ENCODE measurements around the gene LRRTM4. TPM values are rescaled to one million over a fixed set of nuclear protein-coding genes. Genes with fewer than 3 reads are reported as not detected.

The LRRTM4 gene
- total RNA-seq, 4 donors from 2014 or later: 0.09 to 1.1 (median 0.61) TPM

- Histone ChIP-seq H3K4me3 (no peak overlapping the region), H3K27me3 (no peaks in the 10 kb centered on the region), H3K36me3 (no peaks in the 10 kb centered on the region), H3K4me1 (no peaks in the 10 kb centered on the region), H3K9me3 (no peaks in the 10 kb centered on the region), H3K27ac (no peak overlapping the region)
- intact Hi-C loops (cut with DNase I; ENCODE audit: low total_unique reads): no loop called here
- no peak for TF ChIP-seq POLR2A (IDR thresholded peaks at IDR 0.05)
- no peak for TF ChIP-seq CTCF (IDR thresholded peaks at IDR 0.05 in 4 of 5, conservative IDR thresholded peaks at IDR 0.05 in 1 of 5)
- DNase-seq (no peak), ATAC-seq (no peak)
- in situ Hi-C loops (cut with MboI; ENCODE audit: low sequenced_read_pairs in 4 of 4): no loop called here
Measured at GRCh38 chr2:77469106-77469505, 53.1 kb downstream of the LRRTM4 start.

GRCh38 chr2:77459840-77460239, 62.3 kb downstream of the LRRTM4 start:
- intact Hi-C loops (cut with DNase I; ENCODE audit: low total_unique reads) (no loop called here), in situ Hi-C loops (cut with MboI; ENCODE audit: low sequenced_read_pairs in 4 of 4) (no loop called here)
- no peaks in the 10 kb centered on the region for H3K9me3 ChIP-seq
- no peak overlapping the region for H3K27ac ChIP-seq
- DNase-seq (no peak), ATAC-seq (no peak)
- no peaks in the 10 kb centered on the region for H3K27me3 ChIP-seq
- H3K4me3 ChIP-seq: no peak overlapping the region
- H3K36me3 ChIP-seq: no peaks in the 10 kb centered on the region
- no peaks in the 10 kb centered on the region for H3K4me1 ChIP-seq
- TF ChIP-seq CTCF (IDR thresholded peaks at IDR 0.05 in 4 of 5, conservative IDR thresholded peaks at IDR 0.05 in 1 of 5) (no peak), POLR2A (IDR thresholded peaks at IDR 0.05) (no peak)

- intact Hi-C loops (cut with DNase I; ENCODE audit: low total_unique reads) (no loop called here), in situ Hi-C loops (cut with MboI; ENCODE audit: low sequenced_read_pairs in 4 of 4) (no loop called here)
- Histone ChIP-seq H3K4me3 (no peak overlapping the region), H3K36me3 (no peaks in the 10 kb centered on the region), H3K27ac (no peak overlapping the region), H3K4me1 (no peaks in the 10 kb centered on the region), H3K9me3 (no peaks in the 10 kb centered on the region), H3K27me3 (no peaks in the 10 kb centered on the region)
- ATAC-seq (no peak), DNase-seq (no peak)
- no peak for TF ChIP-seq POLR2A (IDR thresholded peaks at IDR 0.05)
- no peak for TF ChIP-seq CTCF (IDR thresholded peaks at IDR 0.05 in 4 of 5, conservative IDR thresholded peaks at IDR 0.05 in 1 of 5)
Measured at GRCh38 chr2:77458216-77458615, 64.0 kb downstream of the LRRTM4 start.

GRCh38 chr2:77457665-77458064, 64.5 kb downstream of the LRRTM4 start:
- H3K4me3 ChIP-seq: no peak overlapping the region
- in situ Hi-C loops (cut with MboI; ENCODE audit: low sequenced_read_pairs in 4 of 4) (no loop called here), intact Hi-C loops (cut with DNase I; ENCODE audit: low total_unique reads) (no loop called here)
- DNase-seq: no peak
- H3K36me3 ChIP-seq: no peaks in the 10 kb centered on the region
- no peaks in the 10 kb centered on the region for H3K4me1 ChIP-seq
- no peak for ATAC-seq
- no peaks in the 10 kb centered on the region for H3K9me3 ChIP-seq
- no peaks in the 10 kb centered on the region for H3K27me3 ChIP-seq
- TF ChIP-seq CTCF (IDR thresholded peaks at IDR 0.05 in 4 of 5, conservative IDR thresholded peaks at IDR 0.05 in 1 of 5) (no peak), POLR2A (IDR thresholded peaks at IDR 0.05) (no peak)
- no peak overlapping the region for H3K27ac ChIP-seq

GRCh38 chr2:77443076-77443475, 79.1 kb downstream of the LRRTM4 start:
- in situ Hi-C loops (cut with MboI; ENCODE audit: low sequenced_read_pairs in 4 of 4): no loop called here
- intact Hi-C loops (cut with DNase I; ENCODE audit: low total_unique reads): no loop called here
- no peak overlapping the region for H3K4me3 ChIP-seq
- ATAC-seq (no peak), DNase-seq (no peak)
- no peaks in the 10 kb centered on the region for H3K36me3 ChIP-seq
- H3K9me3 ChIP-seq: no peaks in the 10 kb centered on the region
- H3K4me1 ChIP-seq: no peaks in the 10 kb centered on the region
- TF ChIP-seq CTCF (IDR thresholded peaks at IDR 0.05 in 4 of 5, conservative IDR thresholded peaks at IDR 0.05 in 1 of 5) (no peak), POLR2A (IDR thresholded peaks at IDR 0.05) (no peak)
- no peaks in the 10 kb centered on the region for H3K27me3 ChIP-seq
- H3K27ac ChIP-seq: no peak overlapping the region

Measured in gastrocnemius medialis (tissue), 4 donors.